ENCODE results near the gene RNF224.

GRCh38 chr9:137204731-137205125, 22.6 kb upstream of the RNF224 start:
- TF ChIP-seq TAF1 (IDR thresholded peaks at IDR 0.05; ENCODE audit: low read depth, low read length) (no peak), POLR2AphosphoS5 (IDR thresholded peaks at IDR 0.05; ENCODE audit: low read depth, low read length) (no peak)
